ENCODE results near the gene STAT1. TPM values are rescaled to one million over a fixed set of nuclear protein-coding genes. Genes with fewer than 3 reads are reported as not detected.

STAT1 gene
- total RNA-seq, 1 donor from 2014 or later, result 12.4 TPM

- TF ChIP-seq CTCF (IDR thresholded peaks at IDR 0.05; ENCODE audit: partially characterized antibody, unreplicated experiment), result no peak
- Mint-ChIP-seq H3K27me3 (ENCODE audit: unreplicated experiment) (no peaks in the 10 kb centered on the region), H3K9me3 (ENCODE audit: unreplicated experiment) (no peaks in the 10 kb centered on the region), H3K4me3 (ENCODE audit: unreplicated experiment) (no peak overlapping the region), H3K27ac (ENCODE audit: unreplicated experiment) (no peak overlapping the region), H3K4me1 (ENCODE audit: low read depth, unreplicated experiment) (peaks cover 8% of the 10 kb centered on the region), H3K36me3 (ENCODE audit: unreplicated experiment) (no peaks in the 10 kb centered on the region)
- DNase-seq, result no peak
Observed at GRCh38 chr2:190943706-190944105, 70.3 kb downstream of the STAT1 start.

- no peaks in the 10 kb centered on the region for H3K9me3 Mint-ChIP-seq (ENCODE audit: unreplicated experiment)
- H3K36me3 Mint-ChIP-seq (ENCODE audit: unreplicated experiment), result no peaks in the 10 kb centered on the region
- no peak for TF ChIP-seq CTCF (IDR thresholded peaks at IDR 0.05; ENCODE audit: partially characterized antibody, unreplicated experiment)
- no peak for DNase-seq
- H3K27me3 Mint-ChIP-seq (ENCODE audit: unreplicated experiment), result no peaks in the 10 kb centered on the region
- H3K4me1 Mint-ChIP-seq (ENCODE audit: low read depth, unreplicated experiment), result peaks cover 4% of the 10 kb centered on the region
- no peak overlapping the region for H3K4me3 Mint-ChIP-seq (ENCODE audit: unreplicated experiment)
- no peak overlapping the region for H3K27ac Mint-ChIP-seq (ENCODE audit: unreplicated experiment)
Observed at GRCh38 chr2:190942697-190943096, 71.3 kb downstream of the STAT1 start.

DNA sequence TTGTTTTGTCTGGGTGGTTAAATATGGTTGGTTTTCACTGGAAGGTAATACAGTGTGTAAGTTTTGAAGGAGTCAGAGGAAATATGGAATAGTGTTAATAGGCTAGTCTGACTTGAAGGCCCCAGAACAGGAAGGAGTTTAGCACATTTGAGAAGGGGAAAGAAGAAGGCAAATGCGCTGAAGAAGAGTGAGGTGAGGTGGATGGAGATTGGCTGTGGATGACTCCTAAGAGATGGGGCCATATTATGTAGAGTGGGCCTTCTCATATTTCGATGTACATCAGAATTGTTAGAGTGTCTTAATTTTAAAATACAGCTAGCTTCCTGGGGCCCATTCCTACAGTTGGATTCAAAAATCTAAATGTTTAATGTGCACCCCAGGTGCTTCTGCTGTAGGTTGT, 72.4 kb downstream of the STAT1 start:
- H3K36me3 Mint-ChIP-seq (ENCODE audit: unreplicated experiment), result no peaks in the 10 kb centered on the region
- no peak for DNase-seq
- H3K27ac Mint-ChIP-seq (ENCODE audit: unreplicated experiment), result no peak overlapping the region
- H3K9me3 Mint-ChIP-seq (ENCODE audit: unreplicated experiment), result no peaks in the 10 kb centered on the region
- no peak for TF ChIP-seq CTCF (IDR thresholded peaks at IDR 0.05; ENCODE audit: partially characterized antibody, unreplicated experiment)
- no peaks in the 10 kb centered on the region for H3K4me1 Mint-ChIP-seq (ENCODE audit: low read depth, unreplicated experiment)
- H3K4me3 Mint-ChIP-seq (ENCODE audit: unreplicated experiment), result no peak overlapping the region
- no peaks in the 10 kb centered on the region for H3K27me3 Mint-ChIP-seq (ENCODE audit: unreplicated experiment)

- no peak overlapping the region for H3K27ac Mint-ChIP-seq (ENCODE audit: unreplicated experiment)
- no peak for TF ChIP-seq CTCF (IDR thresholded peaks at IDR 0.05; ENCODE audit: partially characterized antibody, unreplicated experiment)
Observed at GRCh38 chr2:190940454-190940853, 73.5 kb downstream of the STAT1 start.

DNA sequence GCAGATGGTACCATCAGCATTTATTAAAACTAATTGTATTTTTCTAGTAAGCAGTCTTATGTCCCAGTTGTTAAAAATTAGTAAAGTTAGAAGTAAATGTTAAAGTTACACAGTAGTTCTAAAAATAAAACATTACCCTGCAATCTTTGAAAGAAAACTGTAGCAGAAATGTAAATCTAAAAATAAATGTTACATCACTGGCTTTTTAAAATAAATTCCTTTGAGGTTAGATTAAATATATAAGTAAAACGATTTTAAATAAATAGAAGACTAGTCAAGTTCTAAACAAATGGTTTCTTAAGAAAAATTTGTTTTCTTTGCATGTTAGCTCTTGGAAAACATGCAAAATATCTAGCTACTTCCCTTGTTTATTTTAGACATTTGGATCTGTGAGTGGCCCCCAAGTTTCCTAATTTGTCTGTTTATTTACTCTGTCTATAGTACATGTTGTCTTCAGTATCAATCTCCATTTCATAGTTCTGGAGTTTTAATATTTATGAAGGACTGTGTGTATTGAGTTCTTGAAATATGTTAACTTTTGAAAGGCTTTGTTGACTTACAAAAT, 75.1 kb downstream of the STAT1 start:
- no peaks in the 10 kb centered on the region for H3K27me3 Mint-ChIP-seq (ENCODE audit: unreplicated experiment)
- no peak for DNase-seq
- no peaks in the 10 kb centered on the region for H3K4me1 Mint-ChIP-seq (ENCODE audit: low read depth, unreplicated experiment)
- no peaks in the 10 kb centered on the region for H3K36me3 Mint-ChIP-seq (ENCODE audit: unreplicated experiment)
- H3K27ac Mint-ChIP-seq (ENCODE audit: unreplicated experiment), result no peak overlapping the region
- no peaks in the 10 kb centered on the region for H3K9me3 Mint-ChIP-seq (ENCODE audit: unreplicated experiment)
- no peak overlapping the region for H3K4me3 Mint-ChIP-seq (ENCODE audit: unreplicated experiment)
- no peak for TF ChIP-seq CTCF (IDR thresholded peaks at IDR 0.05; ENCODE audit: partially characterized antibody, unreplicated experiment)

More at GRCh38 chr2:190940454-190940853, 73.5 kb downstream of the STAT1 start:
- no peak overlapping the region for H3K4me3 Mint-ChIP-seq (ENCODE audit: unreplicated experiment)
- no peaks in the 10 kb centered on the region for H3K4me1 Mint-ChIP-seq (ENCODE audit: low read depth, unreplicated experiment)
- H3K27me3 Mint-ChIP-seq (ENCODE audit: unreplicated experiment), result no peaks in the 10 kb centered on the region
- no peaks in the 10 kb centered on the region for H3K9me3 Mint-ChIP-seq (ENCODE audit: unreplicated experiment)
- no peaks in the 10 kb centered on the region for H3K36me3 Mint-ChIP-seq (ENCODE audit: unreplicated experiment)
- no peak for DNase-seq
